GM23338 (cell line): Measurements from ENCODE around the gene STRIP1. TPM values are rescaled to one million over a fixed set of nuclear protein-coding genes. Genes with fewer than 3 reads are reported as not detected.

Source experiments
- ATAC-seq: fragments of 200-7000 bp; cut with Tn5 transposase; 3 replicates; pipeline ENCODE4 v1.9.1; 2020
- DNase-seq: peaks from one replicate; pipeline ENCODE4 v3.0.0-alpha.2; 2015; ENCODE audit warnings: low spot score
- H2AFZ ChIP-seq: fragments of 200-600 bp; sonication (generic); 2 replicates; pipeline ENCODE4 v1.8.0; 2016; ENCODE audit warnings: antibody characterized with exemption, mild to moderate bottlenecking, moderate library complexity
- H3F3A ChIP-seq: fragments of 200-600 bp; sonication (generic); replicated peaks from 2 replicates; pipeline ENCODE4 v1.8.0; 2017; ENCODE audit warnings: antibody characterized with exemption, mixed run types, low read depth
- H3K27ac ChIP-seq: fragments of 200-600 bp; sonication (generic); 2 replicates; pipeline ENCODE4 v1.6.1; 2016; ENCODE audit warnings: low read depth
- H3K27me3 ChIP-seq: fragments of 200-600 bp; sonication (generic); 2 replicates; pipeline ENCODE4 v1.8.0; 2016; ENCODE audit warnings: mild to moderate bottlenecking, mixed run types, moderate library complexity; ENCODE audit not compliant: insufficient read depth
- H3K36me3 ChIP-seq: fragments of 200-600 bp; sonication (generic); 2 replicates; pipeline ENCODE4 v1.8.0; 2016; ENCODE audit warnings: mild to moderate bottlenecking; ENCODE audit not compliant: insufficient read depth
- H3K4me1 ChIP-seq: fragments of 200-600 bp; sonication (generic); 2 replicates; pipeline ENCODE4 v1.8.0; 2016; ENCODE audit warnings: mild to moderate bottlenecking, moderate library complexity; ENCODE audit not compliant: insufficient read depth
- H3K4me2 ChIP-seq: fragments of 200-600 bp; sonication (generic); 2 replicates; pipeline ENCODE4 v1.7.1; 2017; ENCODE audit warnings: mixed run types
- H3K4me3 ChIP-seq: fragments of 200-600 bp; sonication (generic); 2 replicates; pipeline ENCODE4 v1.6.1; 2016; ENCODE audit warnings: mixed run types
- H3K79me2 ChIP-seq: fragments of 200-600 bp; sonication (generic); replicated peaks from 2 replicates; pipeline ENCODE4 v1.8.0; 2017; ENCODE audit warnings: mild to moderate bottlenecking; ENCODE audit not compliant: insufficient read depth
- H3K9me2 ChIP-seq: fragments of 200-600 bp; sonication (generic); 2 replicates; pipeline ENCODE4 v1.8.0; 2017; ENCODE audit not compliant: insufficient read depth
- H4K20me1 ChIP-seq: fragments of 200-600 bp; sonication (generic); replicated peaks from 2 replicates; pipeline ENCODE4 v1.8.0; 2017; ENCODE audit warnings: mild to moderate bottlenecking; ENCODE audit not compliant: insufficient read depth
- H3K27ac Mint-ChIP-seq: 2 replicates; pipeline ENCODE4 v1.8.0; 2020; ENCODE audit warnings: inconsistent platforms, mild to moderate bottlenecking, moderate library complexity, mixed read lengths
- H3K27me3 Mint-ChIP-seq: 3 replicates; pipeline ENCODE4 v1.8.0; 2022; ENCODE audit warnings: low read depth, mild to moderate bottlenecking, moderate library complexity, mixed read lengths, inconsistent platforms; ENCODE audit not compliant: insufficient read depth, poor library complexity
- H3K36me3 Mint-ChIP-seq: 3 replicates; pipeline ENCODE4 v1.8.0; 2021; ENCODE audit warnings: low read depth, mild to moderate bottlenecking, inconsistent platforms, moderate library complexity, mixed read lengths
- H3K4me1 Mint-ChIP-seq: 3 replicates; pipeline ENCODE4 v1.8.0; 2020; ENCODE audit warnings: mild to moderate bottlenecking, inconsistent platforms, mixed read lengths
- H3K4me3 Mint-ChIP-seq: 3 replicates; pipeline ENCODE4 v1.8.0; 2021; ENCODE audit warnings: moderate library complexity, mild to moderate bottlenecking, inconsistent platforms, mixed read lengths
- H3K9me3 Mint-ChIP-seq: 3 replicates; pipeline ENCODE4 v1.8.0; 2020; ENCODE audit warnings: moderate library complexity, mild to moderate bottlenecking, inconsistent platforms, mixed read lengths
- EZH2 ChIP-seq: fragments of 200-600 bp; sonication (generic); IDR thresholded peaks from one replicate; pipeline ENCODE4 v1.8.0; 2017; ENCODE audit warnings: antibody characterized with exemption, mild to moderate bottlenecking, low read depth; ENCODE audit not compliant: unreplicated experiment
- EZH2phosphoT487 ChIP-seq: fragments of 200-600 bp; sonication (generic); IDR thresholded peaks from one replicate; pipeline ENCODE4 v1.8.1; 2018; ENCODE audit warnings: antibody characterized with exemption; ENCODE audit not compliant: unreplicated experiment
- JUNB ChIP-seq: IDR thresholded peaks from one replicate; pipeline ENCODE4 v1.6.1; 2016; ENCODE audit warnings: antibody characterized with exemption; ENCODE audit not compliant: unreplicated experiment
- NANOG ChIP-seq: IDR thresholded peaks from 2 replicates; pipeline ENCODE4 v1.6.1; 2016; ENCODE audit warnings: antibody characterized with exemption, borderline replicate concordance
- POLR2AphosphoS5 ChIP-seq: IDR thresholded peaks from 2 replicates; pipeline ENCODE4 v1.6.1; 2016; ENCODE audit warnings: antibody characterized with exemption, low read depth
- STAT1 ChIP-seq: IDR thresholded peaks from one replicate; pipeline ENCODE4 v1.6.1; 2016; ENCODE audit warnings: antibody characterized with exemption; ENCODE audit not compliant: unreplicated experiment
- ZNF114 ChIP-seq: fragments of 250-450 bp; sonication (Bioruptor Pico); IDR thresholded peaks from 2 replicates; pipeline ENCODE4 v1.5.0; 2020; ENCODE audit warnings: mild to moderate bottlenecking, moderate library complexity
- ZNF462 ChIP-seq: fragments of 250-450 bp; sonication (Bioruptor Pico); IDR thresholded peaks from 2 replicates; pipeline ENCODE4 v1.5.0; 2020; ENCODE audit warnings: mild to moderate bottlenecking, moderate library complexity
- polyA plus RNA-seq: library from polyadenylated mRNA; unstranded; fragments of >200 nt; fragmentation: Nextera tagmentation; extraction: Ambion mirVana; gene quantifications from 2 replicates; pipeline ENCODE4 v1.2.1, GENCODE V29; 2016
- total RNA-seq: library from RNA; depleted of rRNA; stranded (reverse); fragments of >200 nt; shearing (Covaris generic); gene quantifications from 2 replicates; pipeline ENCODE4 v1.2.3, GENCODE V29; 2014
- TF ChIP-seq, protein P1 (sequence below), 2 experiments: fragments of 200-600 bp in 1 of 2; sonication (generic) in 1 of 2; conservative IDR thresholded peaks; 2 replicates each; pipeline versions ENCODE4 v1.5.1 to v1.6.1; 2016 to 2017; ENCODE audit warnings: antibody characterized with exemption in 2 of 2, low read depth in 2 of 2, mild to moderate bottlenecking in 2 of 2, moderate library complexity in 1 of 2

The STRIP1 gene
- total and polyA plus RNA-seq, 2 experiments from 2014 or later: 17.2 to 50.6 TPM

DNA sequence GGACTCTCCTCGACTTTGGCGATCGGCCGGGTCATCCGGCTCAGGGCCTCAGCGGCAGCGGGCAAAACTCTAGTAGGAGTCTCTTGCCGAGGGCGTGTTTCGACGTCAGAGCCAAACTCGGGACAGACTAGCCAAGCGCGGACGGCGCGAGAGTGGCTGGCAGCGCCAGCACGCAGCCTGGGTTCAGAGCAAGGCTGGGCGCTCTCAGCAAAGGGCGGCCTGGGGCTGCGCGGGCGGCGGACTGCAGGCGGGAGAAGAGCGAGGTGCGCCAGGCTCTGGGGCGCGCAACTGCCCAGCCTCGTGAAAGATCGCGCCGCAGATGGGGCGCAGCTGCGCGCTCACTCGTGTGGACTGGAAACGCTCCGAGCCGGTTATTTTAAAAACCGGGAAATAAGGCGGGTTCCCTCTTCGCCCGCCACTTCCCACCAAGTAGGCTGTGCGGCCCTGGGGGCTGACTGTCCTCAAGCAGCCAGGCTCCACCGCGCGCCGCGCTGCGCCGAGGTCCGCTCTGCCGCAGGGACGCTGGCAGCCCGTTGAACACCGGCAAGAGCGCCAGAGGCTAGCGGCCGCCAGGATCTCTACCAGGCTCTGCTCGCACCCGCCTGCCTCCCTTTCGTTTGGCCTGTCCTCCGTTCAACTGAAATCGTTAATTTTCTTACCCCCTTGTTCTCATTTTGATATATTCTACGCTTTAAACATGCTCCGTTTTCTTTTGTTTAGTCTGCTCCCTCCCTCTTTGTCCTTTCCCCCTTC, 33.6 kb downstream of the STRIP1 start (continued):
- TF ChIP-seq ZNF462 (CRISPR knock-in tag) (no peak), EZH2phosphoT487 (peak; percentile 72)

DNA sequence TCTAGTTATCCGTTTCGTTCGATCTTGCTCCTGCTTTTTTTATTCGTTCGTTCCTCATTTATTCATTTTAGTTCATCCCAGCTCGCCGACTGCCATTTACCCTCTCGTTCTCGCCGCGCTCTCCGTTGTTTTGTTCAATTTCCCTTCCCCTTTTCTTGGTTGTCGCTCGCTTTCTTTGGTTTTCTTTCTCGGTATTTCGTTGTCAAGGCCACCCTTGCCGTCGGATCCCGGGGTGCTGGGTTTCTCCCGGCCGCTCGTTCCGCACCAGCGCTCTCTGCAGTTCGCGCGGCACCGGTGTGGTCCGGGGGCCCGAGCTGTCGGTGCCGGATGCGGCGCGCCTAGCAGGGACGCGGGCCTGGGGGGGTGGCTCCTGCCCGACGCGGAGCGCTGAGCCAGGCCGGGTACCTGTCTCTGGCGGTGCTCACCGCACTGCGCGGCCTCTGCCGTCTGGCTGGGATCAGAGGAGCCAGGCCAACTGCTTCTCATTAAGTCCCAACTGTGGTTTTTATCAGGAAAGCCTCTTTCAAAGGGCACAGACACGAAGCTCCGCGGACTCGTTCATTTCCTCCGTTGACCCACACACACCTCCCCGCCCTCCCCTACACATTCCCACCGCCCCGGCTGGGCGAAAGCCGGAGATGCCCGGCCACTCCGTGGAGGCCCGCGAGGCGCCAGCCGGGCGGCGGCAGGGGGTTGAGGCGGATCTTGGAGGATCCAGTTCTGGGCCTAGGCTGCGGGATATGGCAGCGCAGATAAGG, 34.4 kb downstream of the STRIP1 start:
- Histone ChIP-seq H4K20me1 (no peaks in the 10 kb centered on the region; the same call in 1 of the 2 replicates), H3K27me3 (peaks cover 96% of the 10 kb centered on the region), H3K36me3 (no peaks in the 10 kb centered on the region), H3K79me2 (no peaks in the 10 kb centered on the region), H3K9me2 (no peaks in the 10 kb centered on the region), H3K4me1 (peaks cover 22% of the 10 kb centered on the region), H3K4me3 (peak overlapping the region; percentile 58), H3F3A (0 out of 2 replicates have a peak, but pooled peaks cover 4% of the 10 kb centered on the region), H3K27ac (no peak overlapping the region), H2AFZ (peak overlapping the region; percentile 95), H3K4me2 (peak overlapping the region; percentile 87)
- Mint-ChIP-seq H3K9me3 (peaks cover 3% of the 10 kb centered on the region; the same call in 1 of the 3 replicates), H3K27ac (no peak overlapping the region), H3K36me3 (no peaks in the 10 kb centered on the region; the same call in 2 of the 3 replicates), H3K4me1 (peaks cover 12% of the 10 kb centered on the region), H3K4me3 (peak overlapping the region; percentile 69), H3K27me3 (peaks cover 91% of the 10 kb centered on the region)
- DNase-seq (peak; percentile 52), ATAC-seq (peak; percentile 20)
- TF ChIP-seq, protein P1, sequence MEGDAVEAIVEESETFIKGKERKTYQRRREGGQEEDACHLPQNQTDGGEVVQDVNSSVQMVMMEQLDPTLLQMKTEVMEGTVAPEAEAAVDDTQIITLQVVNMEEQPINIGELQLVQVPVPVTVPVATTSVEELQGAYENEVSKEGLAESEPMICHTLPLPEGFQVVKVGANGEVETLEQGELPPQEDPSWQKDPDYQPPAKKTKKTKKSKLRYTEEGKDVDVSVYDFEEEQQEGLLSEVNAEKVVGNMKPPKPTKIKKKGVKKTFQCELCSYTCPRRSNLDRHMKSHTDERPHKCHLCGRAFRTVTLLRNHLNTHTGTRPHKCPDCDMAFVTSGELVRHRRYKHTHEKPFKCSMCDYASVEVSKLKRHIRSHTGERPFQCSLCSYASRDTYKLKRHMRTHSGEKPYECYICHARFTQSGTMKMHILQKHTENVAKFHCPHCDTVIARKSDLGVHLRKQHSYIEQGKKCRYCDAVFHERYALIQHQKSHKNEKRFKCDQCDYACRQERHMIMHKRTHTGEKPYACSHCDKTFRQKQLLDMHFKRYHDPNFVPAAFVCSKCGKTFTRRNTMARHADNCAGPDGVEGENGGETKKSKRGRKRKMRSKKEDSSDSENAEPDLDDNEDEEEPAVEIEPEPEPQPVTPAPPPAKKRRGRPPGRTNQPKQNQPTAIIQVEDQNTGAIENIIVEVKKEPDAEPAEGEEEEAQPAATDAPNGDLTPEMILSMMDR (conservative IDR thresholded peaks at IDR 0.05; ENCODE audit: low read depth in 2 of 2): no peak
- TF ChIP-seq POLR2AphosphoS5 (no peak), JUNB (no peak), NANOG (no peak), ZNF114 (CRISPR knock-in tag) (no peak), EZH2phosphoT487 (peak; percentile 92), EZH2 (peak; percentile 100), STAT1 (no peak)
